Hepatocyte (in vitro differentiated cells): Measurements from ENCODE around the gene USP3.

Experiments
- EZH2 ChIP-seq: fragments of 200-600 bp; sonication (generic); IDR thresholded peaks from 2 replicates; pipeline ENCODE4 v1.6.1; 2016; ENCODE audit warnings: antibody characterized with exemption, mild to moderate bottlenecking, borderline replicate concordance
- TF ChIP-seq, protein P1 (sequence below): fragments of 200-600 bp; sonication (generic); IDR thresholded peaks from 2 replicates; pipeline ENCODE4 v1.5.1; 2016; ENCODE audit warnings: antibody characterized with exemption, mild to moderate bottlenecking; ENCODE audit not compliant: poor library complexity

DNA sequence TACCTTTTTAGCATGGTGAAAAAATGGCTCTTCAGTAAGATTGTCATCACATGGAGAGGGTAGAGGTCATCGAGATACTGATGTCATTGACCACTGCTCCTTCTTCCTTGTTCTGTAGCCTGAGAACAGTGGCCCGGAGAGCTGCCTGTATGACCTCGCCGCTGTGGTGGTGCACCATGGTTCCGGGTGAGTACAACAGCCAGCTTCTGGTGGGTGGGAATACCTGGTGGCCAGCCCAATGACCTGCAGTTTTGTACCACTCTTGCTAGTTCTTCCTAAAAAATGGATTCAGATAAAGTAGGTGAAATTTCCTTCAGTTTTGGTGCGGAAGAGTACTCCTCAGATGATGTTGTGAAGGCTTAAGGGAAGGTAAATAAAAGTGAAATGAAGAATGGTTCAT, 84.4 kb downstream of the USP3 start:
- TF ChIP-seq, protein P1, sequence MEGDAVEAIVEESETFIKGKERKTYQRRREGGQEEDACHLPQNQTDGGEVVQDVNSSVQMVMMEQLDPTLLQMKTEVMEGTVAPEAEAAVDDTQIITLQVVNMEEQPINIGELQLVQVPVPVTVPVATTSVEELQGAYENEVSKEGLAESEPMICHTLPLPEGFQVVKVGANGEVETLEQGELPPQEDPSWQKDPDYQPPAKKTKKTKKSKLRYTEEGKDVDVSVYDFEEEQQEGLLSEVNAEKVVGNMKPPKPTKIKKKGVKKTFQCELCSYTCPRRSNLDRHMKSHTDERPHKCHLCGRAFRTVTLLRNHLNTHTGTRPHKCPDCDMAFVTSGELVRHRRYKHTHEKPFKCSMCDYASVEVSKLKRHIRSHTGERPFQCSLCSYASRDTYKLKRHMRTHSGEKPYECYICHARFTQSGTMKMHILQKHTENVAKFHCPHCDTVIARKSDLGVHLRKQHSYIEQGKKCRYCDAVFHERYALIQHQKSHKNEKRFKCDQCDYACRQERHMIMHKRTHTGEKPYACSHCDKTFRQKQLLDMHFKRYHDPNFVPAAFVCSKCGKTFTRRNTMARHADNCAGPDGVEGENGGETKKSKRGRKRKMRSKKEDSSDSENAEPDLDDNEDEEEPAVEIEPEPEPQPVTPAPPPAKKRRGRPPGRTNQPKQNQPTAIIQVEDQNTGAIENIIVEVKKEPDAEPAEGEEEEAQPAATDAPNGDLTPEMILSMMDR, result no peak
- no peak for TF ChIP-seq EZH2
